Lung (tissue), 12 donors: ENCODE measurements around the gene NTN1. TPM values are rescaled to one million over a fixed set of nuclear protein-coding genes. Genes with fewer than 3 reads are reported as not detected.

ENCODE experiments used
- ATAC-seq: fragments of 200-7000 bp; cut with Tn5 transposase; one replicate; pipeline ENCODE4 v1.9.1; 2020; ENCODE audit warnings: moderate number of reproducible peaks; ENCODE audit not compliant: insufficient read depth, low FRiP score
- DNase-seq, 3 donors: peaks; one replicate each; pipeline ENCODE4 v3.0.0-alpha.2; 2013 to 2017
- H3K27ac ChIP-seq, 2 donors: one replicate each; pipeline ENCODE4 v1.5.1; 2013; ENCODE audit warnings: mild to moderate bottlenecking in 2 of 2, moderate library complexity in 2 of 2, control low read depth in 1 of 2, inconsistent platforms in 1 of 2, low read depth in 1 of 2, low read length in 1 of 2
- H3K27me3 ChIP-seq, 3 donors: one replicate each; pipeline ENCODE4 v1.5.1; 2013; ENCODE audit warnings: low read length in 2 of 3; ENCODE audit not compliant: control insufficient read depth in 3 of 3, insufficient read depth in 3 of 3
- H3K36me3 ChIP-seq, 4 donors: one replicate each; pipeline ENCODE4 v1.5.1; 2013; ENCODE audit warnings: low read length in 4 of 4, mild to moderate bottlenecking in 1 of 4, moderate library complexity in 1 of 4; ENCODE audit not compliant: control insufficient read depth in 4 of 4, insufficient read depth in 4 of 4
- H3K4me1 ChIP-seq, 5 donors: one replicate each; pipeline ENCODE4 v1.5.1; 2013; ENCODE audit warnings: low read length in 5 of 5, mild to moderate bottlenecking in 2 of 5, moderate library complexity in 1 of 5; ENCODE audit not compliant: control insufficient read depth in 5 of 5, insufficient read depth in 5 of 5
- H3K4me3 ChIP-seq: one replicate; pipeline ENCODE4 v1.5.1; 2013; ENCODE audit warnings: mild to moderate bottlenecking, control low read depth, moderate library complexity
- H3K9ac ChIP-seq, 2 donors: one replicate each; pipeline ENCODE4 v1.5.1; 2013; ENCODE audit warnings: low read length in 2 of 2, control low read depth in 1 of 2; ENCODE audit not compliant: insufficient read depth in 1 of 2
- H3K9me3 ChIP-seq, 4 donors: one replicate each; pipeline ENCODE4 v1.5.1; 2013; ENCODE audit warnings: low read length in 3 of 4, mild to moderate bottlenecking in 1 of 4, moderate library complexity in 1 of 4; ENCODE audit not compliant: control insufficient read depth in 4 of 4, insufficient read depth in 3 of 4
- whole genome bisulfite sequencing, 2 donors: extraction: QIAGEN DNeasy Blood & Tissue Kit; methylation state at CpG; one replicate each; pipeline ENCODE4 v1.1.7; 2013; 5-methylcytosine and 5-hydroxymethylcytosine counted together
- polyA plus RNA-seq, 2 donors: library from polyadenylated mRNA; stranded (reverse); fragments of 200-250 nt; gene quantifications; one replicate each; pipeline ENCODE4 v1.2.1, GENCODE V29; 2013
- total RNA-seq, 2 donors: library from RNA; depleted of rRNA in 1 of 2; stranded (reverse); fragments of >200 nt in 1 of 2; gene quantifications; one replicate each; pipeline ENCODE4 v1.2.1, GENCODE V29; 2014 to 2021
- TF ChIP-seq, protein P1 (sequence below): IDR thresholded peaks from 2 replicates; pipeline ENCODE4 v1.5.1; 2012; ENCODE audit warnings: mild to moderate bottlenecking; ENCODE audit errors: control extremely low read depth, extremely low read depth
- donor health status: control.
- donor health status: control.
- donor health status: Bipolar disorder and iron deficiency.
- donor health status: healthy.
- donor health status: DM: yes; HTN: yes; CAD: no.

The NTN1 gene
- total and polyA plus RNA-seq, 4 donors = 3.6 to 17.1 (median 7.8) TPM

DNA sequence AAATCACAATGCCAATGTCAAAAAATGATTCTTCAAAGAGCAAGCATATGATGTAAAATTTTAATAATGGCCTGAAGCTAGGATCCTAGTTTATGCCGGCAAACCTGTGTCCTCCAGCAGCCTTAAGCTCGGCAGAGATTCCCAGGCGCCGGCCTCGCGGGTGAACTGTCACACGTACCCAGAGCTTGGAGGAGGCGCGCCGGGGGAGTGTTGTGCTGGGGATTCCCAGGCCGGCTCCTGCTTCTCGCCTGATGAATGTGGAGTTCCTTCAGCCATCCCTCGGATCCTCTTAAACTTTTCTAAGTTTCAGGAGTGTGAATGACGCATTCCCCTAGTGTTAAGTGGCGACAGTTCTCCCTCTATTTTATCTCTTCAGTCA, 19.1 kb upstream of the NTN1 start:
- H3K4me3 ChIP-seq = no peak overlapping the region
- peaks cover 31 to 61% (median 41%) of the 10 kb centered on the region in 3 donors for H3K27me3 ChIP-seq

DNA sequence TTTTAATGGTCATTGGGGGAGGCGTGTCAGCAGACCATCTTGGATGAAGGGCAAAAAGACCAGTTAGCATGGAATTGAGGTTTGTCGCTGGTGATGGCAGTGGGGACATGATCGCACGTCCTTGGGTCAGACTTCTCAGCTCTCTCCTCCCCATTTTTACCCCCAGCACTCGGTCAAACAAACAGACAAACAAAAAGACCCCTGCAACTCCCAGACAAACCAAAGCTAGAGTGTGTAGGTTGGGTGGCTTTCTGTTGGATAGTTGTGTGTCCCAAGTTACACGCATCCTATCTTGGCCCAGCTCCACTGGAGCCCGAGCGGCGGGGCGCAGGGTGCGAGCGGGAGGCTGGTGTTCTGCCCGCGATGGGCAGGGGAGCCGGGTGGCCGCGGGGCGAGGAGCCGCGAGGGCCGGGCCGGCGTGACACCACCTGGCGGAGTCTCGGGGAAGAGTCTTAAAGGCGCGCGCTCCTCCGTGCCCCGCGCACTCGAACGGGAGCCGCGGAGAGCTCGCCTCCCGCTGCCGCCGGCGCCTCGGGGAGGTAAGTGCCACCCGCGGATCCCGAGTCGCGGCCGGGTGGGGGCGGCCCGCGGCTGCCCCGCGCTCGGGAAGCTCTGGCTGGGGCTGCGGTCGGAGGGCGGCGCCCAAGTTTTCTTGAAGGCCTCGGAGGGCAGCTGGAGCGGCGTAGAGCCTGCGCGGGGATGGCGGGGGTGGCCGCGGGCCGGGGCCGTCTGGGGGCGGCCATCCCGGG, 18.5 kb upstream of the NTN1 start:
- ATAC-seq = no peak

More for the DNA sequence above, 19.1 kb upstream of the NTN1 start:
- H3K4me1 ChIP-seq = peaks cover 0 to 7% (median 0%) of the 10 kb centered on the region in 5 donors
- H3K9me3 ChIP-seq = peaks cover 0 to 4% (median 2%) of the 10 kb centered on the region in 4 donors
- no peak overlapping the region for H3K27ac ChIP-seq
- no peak overlapping the region for H3K9ac ChIP-seq
- TF ChIP-seq, protein P1, sequence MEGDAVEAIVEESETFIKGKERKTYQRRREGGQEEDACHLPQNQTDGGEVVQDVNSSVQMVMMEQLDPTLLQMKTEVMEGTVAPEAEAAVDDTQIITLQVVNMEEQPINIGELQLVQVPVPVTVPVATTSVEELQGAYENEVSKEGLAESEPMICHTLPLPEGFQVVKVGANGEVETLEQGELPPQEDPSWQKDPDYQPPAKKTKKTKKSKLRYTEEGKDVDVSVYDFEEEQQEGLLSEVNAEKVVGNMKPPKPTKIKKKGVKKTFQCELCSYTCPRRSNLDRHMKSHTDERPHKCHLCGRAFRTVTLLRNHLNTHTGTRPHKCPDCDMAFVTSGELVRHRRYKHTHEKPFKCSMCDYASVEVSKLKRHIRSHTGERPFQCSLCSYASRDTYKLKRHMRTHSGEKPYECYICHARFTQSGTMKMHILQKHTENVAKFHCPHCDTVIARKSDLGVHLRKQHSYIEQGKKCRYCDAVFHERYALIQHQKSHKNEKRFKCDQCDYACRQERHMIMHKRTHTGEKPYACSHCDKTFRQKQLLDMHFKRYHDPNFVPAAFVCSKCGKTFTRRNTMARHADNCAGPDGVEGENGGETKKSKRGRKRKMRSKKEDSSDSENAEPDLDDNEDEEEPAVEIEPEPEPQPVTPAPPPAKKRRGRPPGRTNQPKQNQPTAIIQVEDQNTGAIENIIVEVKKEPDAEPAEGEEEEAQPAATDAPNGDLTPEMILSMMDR = no peak
- no peaks in the 10 kb centered on the region for H3K36me3 ChIP-seq
- no peak for ATAC-seq
- 11 to 17% methylated on average over 15 of the region's 15 CpGs for WGBS, 2 donors
- no peak for DNase-seq

DNA sequence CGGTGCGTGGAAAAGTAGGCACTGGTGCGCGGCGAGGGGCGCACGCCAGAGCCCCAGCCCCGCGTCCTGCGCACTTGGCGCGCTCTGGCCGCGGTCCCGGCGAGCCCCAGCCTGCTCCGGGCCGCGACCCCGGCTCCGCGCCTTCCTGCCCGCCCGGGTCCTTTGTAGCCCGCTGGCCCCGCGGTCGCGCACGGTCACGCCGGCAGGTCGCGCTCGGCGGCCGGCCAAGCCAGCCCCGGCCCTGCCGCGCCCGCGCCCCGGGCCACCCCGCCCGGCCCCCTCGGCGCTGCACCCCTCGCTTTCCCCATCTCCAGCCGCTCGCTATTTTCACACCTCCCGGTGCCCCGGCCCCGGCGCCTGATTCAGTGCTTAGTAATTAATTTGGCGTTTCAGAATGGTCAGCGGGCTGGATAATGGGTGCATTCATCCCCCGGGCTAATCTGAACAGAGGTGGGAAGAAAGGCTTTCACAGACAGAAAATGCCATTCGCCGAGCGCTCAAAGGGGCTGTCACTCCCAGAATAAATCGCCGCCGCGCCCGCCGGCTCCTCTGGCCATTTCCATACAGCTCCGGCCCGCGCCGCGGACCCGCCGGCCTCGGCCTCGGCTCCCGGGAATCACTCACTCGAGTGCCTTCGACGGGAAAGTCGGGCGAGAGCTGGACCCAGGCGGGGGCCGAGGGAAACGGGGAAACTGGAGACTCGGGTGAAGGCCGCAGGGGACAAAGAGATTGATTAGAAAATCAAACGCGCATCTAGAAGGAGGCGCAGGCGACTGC, 17.8 kb upstream of the NTN1 start:
- Histone ChIP-seq H3K27me3 (peaks cover 31 to 71% (median 43%) of the 10 kb centered on the region in 3 donors), H3K27ac (no peak overlapping the region), H3K4me1 (peaks cover 0 to 7% (median 0%) of the 10 kb centered on the region in 5 donors), H3K9me3 (peaks cover 0 to 4% (median 2%) of the 10 kb centered on the region in 4 donors), H3K4me3 (no peak overlapping the region), H3K36me3 (no peaks in the 10 kb centered on the region), H3K9ac (no peak overlapping the region)
- DNase-seq (no peak), ATAC-seq (no peak)
- TF ChIP-seq, protein P1 = no peak
- 1 to 2% methylated on average over 64 to 90 of the region's 90 CpGs for WGBS, 2 donors

More for the DNA sequence above, 18.5 kb upstream of the NTN1 start:
- H3K9ac ChIP-seq = no peak overlapping the region
- TF ChIP-seq, protein P1 = no peak
- no peak overlapping the region for H3K27ac ChIP-seq
- peaks cover 0 to 4% (median 2%) of the 10 kb centered on the region in 4 donors for H3K9me3 ChIP-seq
- no peak overlapping the region for H3K4me3 ChIP-seq
- WGBS, 2 donors = 1 to 2% methylated on average over 40 to 69 of the region's 69 CpGs
- H3K27me3 ChIP-seq = peaks cover 31 to 67% (median 41%) of the 10 kb centered on the region in 3 donors
- H3K36me3 ChIP-seq = no peaks in the 10 kb centered on the region
- DNase-seq = no peak
- peaks cover 0 to 7% (median 0%) of the 10 kb centered on the region in 5 donors for H3K4me1 ChIP-seq
